Keratinocyte (primary cell): ENCODE data around the gene CLDN14. TPM values are rescaled to one million over a fixed set of nuclear protein-coding genes. Genes with fewer than 3 reads are reported as not detected.

Source experiments
- DNase-seq: peaks from one replicate; pipeline ENCODE4 v3.0.0-alpha.2; 2011; ENCODE audit warnings: low read depth, missing footprints, low spot score
- FAIRE-seq: peaks from 2 replicates; lab custom pipeline; 2011; peaks lifted over from hg19 to GRCh38; lab: Jason Lieb, UNC
- H2AFZ ChIP-seq: 2 replicates; pipeline ENCODE4 v1.6.0; 2012; ENCODE audit warnings: low read length, control low read depth, inconsistent platforms; ENCODE audit not compliant: control insufficient read depth
- H3K27ac ChIP-seq: 2 replicates; pipeline ENCODE4 v1.5.1; 2011; ENCODE audit warnings: low read length; ENCODE audit not compliant: control insufficient read depth, insufficient read depth
- H3K27me3 ChIP-seq: 3 replicates; pipeline ENCODE4 v1.6.0; 2011; ENCODE audit warnings: low read length; ENCODE audit not compliant: control insufficient read depth, insufficient read depth; ENCODE audit errors: extremely low read depth
- H3K36me3 ChIP-seq, 2 experiments: 2 replicates in 1 of 2; 3 replicates in 1 of 2; pipeline ENCODE4 v1.5.1; 2011; ENCODE audit warnings: low read length in 2 of 2, mild to moderate bottlenecking in 1 of 2; ENCODE audit not compliant: control insufficient read depth in 2 of 2, insufficient read depth in 2 of 2; ENCODE audit errors: extremely low read depth in 1 of 2
- H3K4me1 ChIP-seq: 3 replicates; pipeline ENCODE4 v1.5.1; 2011; ENCODE audit warnings: low read length; ENCODE audit not compliant: control insufficient read depth, insufficient read depth; ENCODE audit errors: extremely low read depth
- H3K4me2 ChIP-seq: 3 replicates; pipeline ENCODE4 v1.6.0; 2011; ENCODE audit warnings: low read depth, low read length; ENCODE audit not compliant: control insufficient read depth, insufficient read depth; ENCODE audit errors: extremely low read depth
- H3K4me3 ChIP-seq, 3 experiments: fragments of 200-600 bp in 1 of 3; sonication (generic) in 1 of 3; 2 replicates in 2 of 3; 3 replicates in 1 of 3; pipeline ENCODE4 v1.5.1; 2011 to 2016; ENCODE audit warnings: low read length in 3 of 3, mild to moderate bottlenecking in 3 of 3, control low read depth in 2 of 3, inconsistent platforms in 1 of 3, low read depth in 1 of 3, mixed read lengths in 1 of 3, mixed run types in 1 of 3, moderate library complexity in 1 of 3; ENCODE audit not compliant: control insufficient read depth in 2 of 3, insufficient read depth in 2 of 3; ENCODE audit errors: extremely low read depth in 1 of 3
- H3K79me2 ChIP-seq: 2 replicates; pipeline ENCODE4 v1.6.0; 2012; ENCODE audit warnings: low read length; ENCODE audit not compliant: control insufficient read depth, insufficient read depth
- H3K9ac ChIP-seq: 3 replicates; pipeline ENCODE4 v1.6.0; 2011; ENCODE audit warnings: low read length; ENCODE audit not compliant: control insufficient read depth, insufficient read depth; ENCODE audit errors: extremely low read depth
- H3K9me1 ChIP-seq: 3 replicates; pipeline ENCODE4 v1.6.0; 2011; ENCODE audit warnings: low read length; ENCODE audit not compliant: control insufficient read depth, insufficient read depth; ENCODE audit errors: extremely low read depth
- H3K9me3 ChIP-seq: 2 replicates; pipeline ENCODE4 v1.5.1; 2012; ENCODE audit warnings: low read depth, low read length; ENCODE audit not compliant: control insufficient read depth
- H4K20me1 ChIP-seq: 3 replicates; pipeline ENCODE4 v1.6.0; 2011; ENCODE audit warnings: low read length; ENCODE audit not compliant: control insufficient read depth, insufficient read depth; ENCODE audit errors: extremely low read depth
- EZH2 ChIP-seq: IDR thresholded peaks from one replicate; pipeline ENCODE4 v1.6.1; 2012; ENCODE audit warnings: inconsistent platforms, mild to moderate bottlenecking, low read length, moderate library complexity
- dilution Hi-C: fragments of 300-500 bp; cut with MboI; formaldehyde crosslinking; loops from one replicate; pipeline ENCODE4 v1.7.0; 2020; ENCODE audit warnings: low sequenced_read_pairs; ENCODE audit not compliant: extremely low pct_ligation_motif_present
- polyA plus RNA-seq, 5 experiments: library from polyadenylated mRNA; depleted of rRNA in 3 of 5; stranded (reverse) in 3 of 5; stranded (forward) in 1 of 5; unstranded in 1 of 5; fragments of >200 nt; gene quantifications; 1 replicate in 1 of 5; 2 replicates in 3 of 5; 3 replicates in 1 of 5; pipeline versions ENCODE4 v1.2.1 to v1.2.3, GENCODE V29; 2011 to 2012; ENCODE audit warnings: missing spikeins in 2 of 5, low read depth in 1 of 5, low replicate concordance in 1 of 5
- TF ChIP-seq, protein P1 (sequence below), 3 experiments: IDR thresholded peaks in 1 of 3; conservative IDR thresholded peaks in 1 of 3; optimal IDR thresholded peaks in 1 of 3; 2 replicates in 2 of 3; 3 replicates in 1 of 3; pipeline versions ENCODE3 to v1.5.1; 2011; ENCODE audit warnings: low read length in 3 of 3, mild to moderate bottlenecking in 3 of 3, moderate library complexity in 2 of 3, control low read depth in 1 of 3, inconsistent platforms in 1 of 3; ENCODE audit not compliant: insufficient read depth in 2 of 3; ENCODE audit errors: extremely low read depth in 1 of 3

The CLDN14 gene
- polyA plus RNA-seq, 1 donor (not counting 4 experiments of a cell fraction or from before 2014, with no cell fraction given): not detected

- FAIRE-seq (no peak), DNase-seq (no peak)
- no peaks in the 10 kb centered on the region for H3K79me2 ChIP-seq
- no peak overlapping the region for H2AFZ ChIP-seq
- no peak overlapping the region for H3K4me3 ChIP-seq
- H3K27me3 ChIP-seq: no peaks in the 10 kb centered on the region
- H3K4me2 ChIP-seq: no peak overlapping the region
- TF ChIP-seq, protein P1, sequence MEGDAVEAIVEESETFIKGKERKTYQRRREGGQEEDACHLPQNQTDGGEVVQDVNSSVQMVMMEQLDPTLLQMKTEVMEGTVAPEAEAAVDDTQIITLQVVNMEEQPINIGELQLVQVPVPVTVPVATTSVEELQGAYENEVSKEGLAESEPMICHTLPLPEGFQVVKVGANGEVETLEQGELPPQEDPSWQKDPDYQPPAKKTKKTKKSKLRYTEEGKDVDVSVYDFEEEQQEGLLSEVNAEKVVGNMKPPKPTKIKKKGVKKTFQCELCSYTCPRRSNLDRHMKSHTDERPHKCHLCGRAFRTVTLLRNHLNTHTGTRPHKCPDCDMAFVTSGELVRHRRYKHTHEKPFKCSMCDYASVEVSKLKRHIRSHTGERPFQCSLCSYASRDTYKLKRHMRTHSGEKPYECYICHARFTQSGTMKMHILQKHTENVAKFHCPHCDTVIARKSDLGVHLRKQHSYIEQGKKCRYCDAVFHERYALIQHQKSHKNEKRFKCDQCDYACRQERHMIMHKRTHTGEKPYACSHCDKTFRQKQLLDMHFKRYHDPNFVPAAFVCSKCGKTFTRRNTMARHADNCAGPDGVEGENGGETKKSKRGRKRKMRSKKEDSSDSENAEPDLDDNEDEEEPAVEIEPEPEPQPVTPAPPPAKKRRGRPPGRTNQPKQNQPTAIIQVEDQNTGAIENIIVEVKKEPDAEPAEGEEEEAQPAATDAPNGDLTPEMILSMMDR (optimal IDR thresholded peaks at IDR 0.05 in 1 of 3, IDR thresholded peaks at IDR 0.05 in 1 of 3, conservative IDR thresholded peaks at IDR 0.05 in 1 of 3; ENCODE audit: extremely low read depth in 1 of 3, insufficient read depth in 2 of 3, low read length in 3 of 3): no peak
- TF ChIP-seq EZH2: no peak
- no peaks in the 10 kb centered on the region for H4K20me1 ChIP-seq
- H3K9me3 ChIP-seq: no peaks in the 10 kb centered on the region
- dilution Hi-C loops: no loop called here
- H3K36me3 ChIP-seq: no peaks in the 10 kb centered on the region
- peaks cover 9% of the 10 kb centered on the region for H3K4me1 ChIP-seq
- no peak overlapping the region for H3K9ac ChIP-seq
- no peaks in the 10 kb centered on the region for H3K9me1 ChIP-seq
- no peak overlapping the region for H3K27ac ChIP-seq
These were observed 20.8 kb downstream of the CLDN14 start for GRCh38 chr21:36459098-36459497.

GRCh38 chr21:36456729-36457414 lies 23.1 kb downstream of the CLDN14 start:
- FAIRE-seq: no peak

More at GRCh38 chr21:36456729-36457414, 23.1 kb downstream of the CLDN14 start:
- TF ChIP-seq EZH2: no peak
- TF ChIP-seq, protein P1 (optimal IDR thresholded peaks at IDR 0.05 in 1 of 3, IDR thresholded peaks at IDR 0.05 in 1 of 3, conservative IDR thresholded peaks at IDR 0.05 in 1 of 3; ENCODE audit: extremely low read depth in 1 of 3, insufficient read depth in 2 of 3, low read length in 3 of 3): no peak
- Histone ChIP-seq H3K36me3 (no peaks in the 10 kb centered on the region), H3K9me3 (no peaks in the 10 kb centered on the region), H3K9ac (no peak overlapping the region), H2AFZ (no peak overlapping the region), H3K79me2 (no peaks in the 10 kb centered on the region), H4K20me1 (no peaks in the 10 kb centered on the region), H3K9me1 (no peaks in the 10 kb centered on the region), H3K27me3 (no peaks in the 10 kb centered on the region), H3K4me1 (peaks cover 5% of the 10 kb centered on the region), H3K4me3 (no peak overlapping the region), H3K27ac (no peak overlapping the region), H3K4me2 (no peak overlapping the region)
- dilution Hi-C loops: no loop called here
- DNase-seq: no peak
